G401 (cell line): ENCODE measurements around the gene TMEM141. TPM values are rescaled to one million over a fixed set of nuclear protein-coding genes. Genes with fewer than 3 reads are reported as not detected.
A peak's percentile ranks its signal among the peaks of the same experiment; 100 is the strongest.

Experiments used
- DNase-seq: peaks from one replicate; pipeline ENCODE4 v3.0.0-alpha.2; 2015; ENCODE audit warnings: low spot score
- in situ Hi-C: cut with HindIII; loops from 2 replicates; pipeline ENCODE4 v1.10.0; 2016; ENCODE audit warnings: low sequenced_read_pairs, mixed read lengths
- total RNA-seq: library from RNA; depleted of rRNA; stranded (reverse); fragments of >200 nt; shearing (Covaris generic); gene quantifications from 2 replicates; pipeline ENCODE4 v1.2.3, GENCODE V29; 2014; rRNA removed

Gene TMEM141
- total RNA-seq, result 60.8 and 107 TPM in 2 replicates

GRCh38 chr9:136790640-136791515, at the start of gene TMEM141:
Gene TMEM141 (plus strand): TSS chr9:136791344. CDS start chr9:136791371, 27 bp downstream.
- DNase-seq, result peak; percentile 99
- in situ Hi-C loops, result no loop called here

- in situ Hi-C loops, result no loop called here
- DNase-seq, result no peak
Measured at GRCh38 chr9:136741883-136742571, 49.1 kb upstream of the TMEM141 start.

GRCh38 chr9:136742591-136743391, 48.4 kb upstream of the TMEM141 start, which contains the start of gene LCN10:
Gene LCN10 (minus strand): TSS chr9:136742940. CDS start chr9:136742903, 37 bp downstream.
- in situ Hi-C loops, result no loop called here
- DNase-seq, result no peak

- in situ Hi-C loops, result no loop called here
- DNase-seq, result no peak
Measured at GRCh38 chr9:136743639-136744211, 47.4 kb upstream of the TMEM141 start.

- DNase-seq, result no peak
- in situ Hi-C loops, result no loop called here
Measured at GRCh38 chr9:136744773-136745172, 46.4 kb upstream of the TMEM141 start.

GRCh38 chr9:136745389-136746154, 45.6 kb upstream of the TMEM141 start:
- DNase-seq, result no peak
- in situ Hi-C loops, result no loop called here

- in situ Hi-C loops, result no loop called here
Measured at GRCh38 chr9:136746155-136746490, 45.0 kb upstream of the TMEM141 start.

GRCh38 chr9:136746621-136747020, 44.5 kb upstream of the TMEM141 start:
- DNase-seq, result no peak
- in situ Hi-C loops, result no loop called here

More at GRCh38 chr9:136746155-136746490, 45.0 kb upstream of the TMEM141 start:
- DNase-seq, result no peak

GRCh38 chr9:136747161-136748060, 43.7 kb upstream of the TMEM141 start:
- in situ Hi-C loops, result no loop called here
- no peak for DNase-seq

GRCh38 chr9:136748201-136748600, 42.9 kb upstream of the TMEM141 start, which contains the start of gene LCN6:
Gene LCN6 (minus strand): TSS chr9:136748525. CDS start chr9:136748483, 42 bp downstream.
- DNase-seq, result no peak
- in situ Hi-C loops, result no loop called here

GRCh38 chr9:136748666-136749611, 42.2 kb upstream of the TMEM141 start:
- DNase-seq, result no peak
- in situ Hi-C loops, result no loop called here

- in situ Hi-C loops, result no loop called here
- DNase-seq, result no peak
Measured at GRCh38 chr9:136750526-136750925, 40.6 kb upstream of the TMEM141 start.

- in situ Hi-C loops, result no loop called here
- DNase-seq, result no peak
Measured at GRCh38 chr9:136751244-136751643, 39.9 kb upstream of the TMEM141 start.

GRCh38 chr9:136751814-136752213, 39.3 kb upstream of the TMEM141 start:
- in situ Hi-C loops, result no loop called here
- no peak for DNase-seq

GRCh38 chr9:136753371-136754058, 37.6 kb upstream of the TMEM141 start:
- no peak for DNase-seq
- in situ Hi-C loops, result no loop called here

GRCh38 chr9:136754059-136754572, 37.0 kb upstream of the TMEM141 start:
- DNase-seq, result no peak
- in situ Hi-C loops, result no loop called here
